Hepatocyte (in vitro differentiated cells): ENCODE data around the gene RAB3D. TPM values are rescaled to one million over a fixed set of nuclear protein-coding genes. Genes with fewer than 3 reads are reported as not detected.
"Not testable (repeated sequence)": the region's sequence is repeated elsewhere in the genome, so short reads cannot be mapped to it uniquely, and the experiment has no call there.

Source experiments
- DNase-seq: peaks from one replicate; pipeline ENCODE4 v3.0.0-alpha.2; 2016; ENCODE audit warnings: low spot score
- H2AFZ ChIP-seq: fragments of 200-600 bp; sonication (generic); 2 replicates; pipeline ENCODE4 v1.6.0; 2016; ENCODE audit warnings: antibody characterized with exemption, mild to moderate bottlenecking
- H3K27ac ChIP-seq: fragments of 200-600 bp; sonication (generic); 2 replicates; pipeline ENCODE4 v1.5.1; 2016; ENCODE audit warnings: mild to moderate bottlenecking
- H3K27me3 ChIP-seq: fragments of 200-600 bp; sonication (generic); 2 replicates; pipeline ENCODE4 v1.6.1; 2016
- H3K36me3 ChIP-seq: fragments of 200-600 bp; sonication (generic); replicated peaks from 2 replicates; pipeline ENCODE4 v1.5.1; 2016; ENCODE audit warnings: low read depth; ENCODE audit not compliant: insufficient read depth
- H3K4me1 ChIP-seq: fragments of 200-600 bp; sonication (generic); 2 replicates; pipeline ENCODE4 v1.5.1; 2016; ENCODE audit warnings: mild to moderate bottlenecking, moderate library complexity; ENCODE audit not compliant: insufficient read depth
- H3K4me2 ChIP-seq: fragments of 200-600 bp; sonication (generic); 2 replicates; pipeline ENCODE4 v1.6.0; 2016
- H3K4me3 ChIP-seq: fragments of 200-600 bp; sonication (generic); 2 replicates; pipeline ENCODE4 v1.5.1; 2016; ENCODE audit warnings: mild to moderate bottlenecking
- H3K79me2 ChIP-seq: fragments of 200-600 bp; sonication (generic); 2 replicates; pipeline ENCODE4 v1.6.0; 2017; ENCODE audit warnings: mild to moderate bottlenecking
- H3K9me2 ChIP-seq: fragments of 200-600 bp; sonication (generic); replicated peaks from 2 replicates; pipeline ENCODE4 v1.6.0; 2017; ENCODE audit warnings: mild to moderate bottlenecking; ENCODE audit not compliant: insufficient read depth
- H3K9me3 ChIP-seq: fragments of 200-600 bp; sonication (generic); 2 replicates; pipeline ENCODE4 v1.5.1; 2016; ENCODE audit warnings: low read depth, mild to moderate bottlenecking
- H4K20me1 ChIP-seq: fragments of 200-600 bp; sonication (generic); 2 replicates; pipeline ENCODE4 v1.6.0; 2016; ENCODE audit warnings: mild to moderate bottlenecking; ENCODE audit not compliant: insufficient read depth, poor library complexity, severe bottlenecking
- EZH2 ChIP-seq: fragments of 200-600 bp; sonication (generic); IDR thresholded peaks from 2 replicates; pipeline ENCODE4 v1.6.1; 2016; ENCODE audit warnings: antibody characterized with exemption, mild to moderate bottlenecking, borderline replicate concordance
- EZH2phosphoT487 ChIP-seq: fragments of 200-600 bp; sonication (generic); IDR thresholded peaks from one replicate; pipeline ENCODE4 v1.6.1; 2018; ENCODE audit warnings: antibody characterized with exemption, mild to moderate bottlenecking, low read depth, moderate library complexity; ENCODE audit not compliant: unreplicated experiment, severe bottlenecking
- WGBS: methylation state at CpG from one replicate; pipeline ENCODE4 v1.1.6; 2016; ENCODE audit warnings: low lambda C conversion rate; ENCODE audit errors: missing lambda C conversion rate; 5-methylcytosine and 5-hydroxymethylcytosine counted together
- polyA plus RNA-seq: library from polyadenylated mRNA; unstranded; fragments of >200 nt; fragmentation: Nextera tagmentation; extraction: Ambion mirVana; gene quantifications from 2 replicates; pipeline ENCODE4 v1.2.1, GENCODE V29; 2016
- total RNA-seq: library from RNA; depleted of rRNA; stranded (reverse); fragments of >200 nt; gene quantifications from 2 replicates; pipeline ENCODE4 v1.2.3, GENCODE V29; 2014
- TF ChIP-seq, protein P1 (sequence below): fragments of 200-600 bp; sonication (generic); IDR thresholded peaks from 2 replicates; pipeline ENCODE4 v1.5.1; 2016; ENCODE audit warnings: antibody characterized with exemption, mild to moderate bottlenecking; ENCODE audit not compliant: poor library complexity

RAB3D gene
- total and polyA plus RNA-seq, 2 experiments from 2014 or later = 32.6 to 63.7 TPM

DNA sequence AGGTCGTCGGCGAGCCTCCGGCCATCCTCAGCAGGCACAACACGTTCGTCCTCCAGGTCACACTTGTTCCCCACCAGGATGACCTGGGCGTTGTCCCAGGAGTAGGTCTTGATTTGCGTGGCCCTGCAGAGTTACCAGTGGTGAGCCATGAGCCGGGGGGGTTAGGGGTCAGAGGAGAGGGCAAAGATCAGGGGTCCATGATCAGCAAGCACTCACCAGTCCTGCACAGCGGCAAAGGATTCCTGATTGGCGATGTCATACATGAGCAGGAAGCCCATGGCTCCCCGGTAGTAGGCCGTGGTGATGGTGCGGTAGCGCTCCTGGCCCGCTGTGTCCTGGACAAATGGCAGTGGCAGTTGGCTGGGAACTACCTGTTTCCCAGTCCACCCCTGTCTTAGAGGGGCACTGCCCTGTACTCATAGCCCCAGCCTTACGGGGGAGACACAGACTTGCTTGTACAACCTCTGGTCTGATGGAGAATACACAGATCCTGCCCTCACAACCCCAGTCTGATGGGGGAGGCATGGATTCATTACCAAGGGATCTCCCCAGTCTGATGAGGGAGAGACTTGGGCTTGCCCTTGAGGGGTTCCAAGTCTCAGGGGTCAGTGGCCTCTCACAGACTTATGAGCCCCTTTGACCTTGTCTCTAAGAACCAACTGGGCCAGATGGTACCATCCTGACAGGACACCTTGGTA lies 3.9 kb downstream of the RAB3D start:
- Histone ChIP-seq H2AFZ (no peak overlapping the region), H4K20me1 (peaks cover 4% of the 10 kb centered on the region), H3K27ac (no peak overlapping the region), H3K9me2 (no peaks in the 10 kb centered on the region), H3K9me3 (no peaks in the 10 kb centered on the region), H3K36me3 (no peaks in the 10 kb centered on the region), H3K27me3 (no peaks in the 10 kb centered on the region), H3K79me2 (peaks cover 46% of the 10 kb centered on the region), H3K4me2 (no peak overlapping the region), H3K4me1 (peaks cover 5% of the 10 kb centered on the region), H3K4me3 (no peak overlapping the region)
- WGBS = 97% methylated on average over 17 of the region's 17 CpGs
- DNase-seq = no peak
- TF ChIP-seq, protein P1, sequence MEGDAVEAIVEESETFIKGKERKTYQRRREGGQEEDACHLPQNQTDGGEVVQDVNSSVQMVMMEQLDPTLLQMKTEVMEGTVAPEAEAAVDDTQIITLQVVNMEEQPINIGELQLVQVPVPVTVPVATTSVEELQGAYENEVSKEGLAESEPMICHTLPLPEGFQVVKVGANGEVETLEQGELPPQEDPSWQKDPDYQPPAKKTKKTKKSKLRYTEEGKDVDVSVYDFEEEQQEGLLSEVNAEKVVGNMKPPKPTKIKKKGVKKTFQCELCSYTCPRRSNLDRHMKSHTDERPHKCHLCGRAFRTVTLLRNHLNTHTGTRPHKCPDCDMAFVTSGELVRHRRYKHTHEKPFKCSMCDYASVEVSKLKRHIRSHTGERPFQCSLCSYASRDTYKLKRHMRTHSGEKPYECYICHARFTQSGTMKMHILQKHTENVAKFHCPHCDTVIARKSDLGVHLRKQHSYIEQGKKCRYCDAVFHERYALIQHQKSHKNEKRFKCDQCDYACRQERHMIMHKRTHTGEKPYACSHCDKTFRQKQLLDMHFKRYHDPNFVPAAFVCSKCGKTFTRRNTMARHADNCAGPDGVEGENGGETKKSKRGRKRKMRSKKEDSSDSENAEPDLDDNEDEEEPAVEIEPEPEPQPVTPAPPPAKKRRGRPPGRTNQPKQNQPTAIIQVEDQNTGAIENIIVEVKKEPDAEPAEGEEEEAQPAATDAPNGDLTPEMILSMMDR = no peak
- TF ChIP-seq EZH2 (no peak), EZH2phosphoT487 (no peak)

DNA sequence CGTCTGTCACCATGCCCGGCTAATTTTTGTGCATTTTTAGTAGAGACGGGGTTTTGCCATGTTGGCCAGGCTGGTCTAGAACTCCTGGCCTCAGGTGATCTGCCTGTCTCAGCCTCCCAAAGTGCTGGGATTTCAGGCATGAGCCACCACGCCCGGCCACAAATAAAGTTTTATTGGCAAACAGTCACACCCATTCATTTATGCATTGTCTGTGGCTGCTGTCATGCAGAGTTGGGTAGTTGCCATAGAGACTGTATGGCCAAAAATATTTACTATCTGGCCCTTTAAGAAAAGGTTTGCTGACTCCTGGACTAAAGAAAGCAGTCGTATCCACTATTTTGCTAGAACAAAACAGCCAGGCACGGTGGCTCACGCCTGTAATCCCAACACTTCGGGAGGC lies 5.6 kb downstream of the RAB3D start:
- H3K36me3 ChIP-seq, H4K20me1 ChIP-seq, H3K9me3 ChIP-seq, H3K9me2 ChIP-seq, DNase-seq, H3K4me3 ChIP-seq, H3K4me2 ChIP-seq, H2AFZ ChIP-seq, H3K4me1 ChIP-seq, H3K27ac ChIP-seq, H3K27me3 ChIP-seq: not testable (repeated sequence)
- H3K79me2 ChIP-seq = peaks cover 32% of the 10 kb centered on the region
- 88% methylated on average over 9 of the region's 9 CpGs for WGBS

DNA sequence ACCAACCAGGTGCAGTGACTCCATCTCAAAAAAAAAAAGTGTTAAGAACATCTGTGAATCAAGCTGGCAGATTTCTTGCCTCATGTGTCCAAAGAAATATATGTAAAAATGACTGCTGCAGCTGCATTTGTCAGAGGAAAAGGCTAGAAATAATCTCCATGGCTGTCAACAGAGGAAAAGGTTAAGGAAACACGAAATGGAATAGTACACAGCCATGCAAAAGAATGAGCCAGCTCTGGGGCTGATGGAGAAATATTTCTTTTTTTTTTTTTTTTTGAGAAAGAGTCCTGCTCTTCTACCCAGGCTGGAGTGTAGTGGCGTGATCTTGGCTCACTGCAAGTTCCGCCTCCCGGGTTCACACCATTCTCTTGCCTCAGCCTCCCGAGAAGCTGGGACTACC lies 6.6 kb downstream of the RAB3D start:
- 87% methylated on average over 5 of the region's 5 CpGs for WGBS
- Histone ChIP-seq H3K4me3 (no peak overlapping the region), H3K9me3 (no peaks in the 10 kb centered on the region), H3K27ac (no peak overlapping the region), H3K27me3 (no peaks in the 10 kb centered on the region), H3K4me2 (no peak overlapping the region), H3K36me3 (no peaks in the 10 kb centered on the region), H3K9me2 (no peaks in the 10 kb centered on the region), H2AFZ (no peak overlapping the region), H4K20me1 (peaks cover 4% of the 10 kb centered on the region), H3K79me2 (peaks cover 28% of the 10 kb centered on the region), H3K4me1 (no peaks in the 10 kb centered on the region)
- no peak for DNase-seq
- no peak for TF ChIP-seq EZH2phosphoT487
- TF ChIP-seq, protein P1 = no peak
- TF ChIP-seq EZH2 = no peak

DNA sequence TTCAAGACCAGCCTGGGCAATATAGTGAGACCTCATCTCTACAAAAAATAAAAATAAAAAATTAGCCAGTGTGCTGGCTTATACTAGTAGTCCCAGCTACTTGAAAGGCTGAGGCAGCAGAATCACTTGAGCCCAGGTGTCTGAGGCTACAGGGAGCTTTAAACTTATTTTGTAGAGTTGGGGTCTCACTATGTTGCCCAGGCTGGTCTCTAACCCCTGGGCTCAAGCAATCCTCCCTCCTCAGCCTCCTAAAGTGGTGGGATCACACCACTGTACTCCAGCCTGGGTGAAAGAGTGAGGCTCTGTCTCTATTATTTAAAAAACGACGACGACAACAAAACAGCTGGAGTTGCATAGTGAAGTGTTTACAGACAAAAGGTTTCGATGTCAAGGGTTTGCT lies 8.0 kb downstream of the RAB3D start:
- WGBS = 95% methylated on average over 4 of the region's 4 CpGs

More for the DNA sequence above, 8.0 kb downstream of the RAB3D start:
- Histone ChIP-seq H3K4me2 (no peak overlapping the region), H2AFZ (no peak overlapping the region), H3K27ac (no peak overlapping the region), H3K9me3 (no peaks in the 10 kb centered on the region), H3K4me1 (no peaks in the 10 kb centered on the region), H3K27me3 (no peaks in the 10 kb centered on the region), H3K36me3 (no peaks in the 10 kb centered on the region), H4K20me1 (no peaks in the 10 kb centered on the region), H3K79me2 (peaks cover 17% of the 10 kb centered on the region), H3K4me3 (no peak overlapping the region), H3K9me2 (no peaks in the 10 kb centered on the region)
- DNase-seq = no peak
- no peak for TF ChIP-seq EZH2
- TF ChIP-seq, protein P1 = no peak
- TF ChIP-seq EZH2phosphoT487 = no peak
